Measurements from ENCODE around the gene SLC38A1.

GRCh38 chr12:46160981-46161690 is 107.7 kb downstream of the SLC38A1 start:
- TF ChIP-seq POLR2A (IDR thresholded peaks at IDR 0.05; ENCODE audit: borderline replicate concordance, extremely low read depth, insufficient read depth, insufficient read length), result no peak
- no peak for TF ChIP-seq EZH2 (IDR thresholded peaks at IDR 0.05)
- no peak for TF ChIP-seq CEBPB (IDR thresholded peaks at IDR 0.05; ENCODE audit: low read depth)

All from HCT116 (cell line).